K562 (cell line): ENCODE measurements around the gene KRT71. TPM values are rescaled to one million over a fixed set of nuclear protein-coding genes. Genes with fewer than 3 reads are reported as not detected.

Experiments
- ATAC-seq: fragments of 200-7000 bp; cut with Tn5 transposase; 3 replicates; pipeline ENCODE4 v1.9.1; 2020; ENCODE audit warnings: moderate library complexity
- BruUV-seq: library from RNA; stranded (reverse); fragments of 400-500 nt; replicated peaks from 2 replicates; lab custom pipeline; 2021; lab: Mats Ljungman, UMichigan
- CTCF ChIA-PET: fragments of 300-600 bp; formaldehyde crosslinking; extraction: SDS; loops from one replicate; lab custom pipeline; 2021; ENCODE audit warnings: low intra/inter-chr PET ratio; lab: Yijun Ruan, JAX
- POLR2A ChIA-PET: fragments of 300-600, 350-650 bp; sonication (Branson Sonifier 250); formaldehyde crosslinking; extraction: SDS; loops from one replicate; lab custom pipeline; 2021; ENCODE audit warnings: antibody characterized with exemption, inconsistent platforms; lab: Yijun Ruan, JAX
- DNase-seq, 4 experiments: peaks; one replicate each; pipeline versions ENCODE4 v3.0.0 to v3.0.0-alpha.2; 2011 to 2018; ENCODE audit warnings: low spot score in 3 of 4, mixed read lengths in 3 of 4; ENCODE audit errors: extremely low read depth in 1 of 4
- FAIRE-seq: peaks from 2 replicates; lab custom pipeline; 2011; peaks lifted over from hg19 to GRCh38; lab: Jason Lieb, UNC
- H2AFZ ChIP-seq: 2 replicates; pipeline ENCODE4 v1.6.0; 2011; ENCODE audit warnings: low read depth, low read length, control low read depth, inconsistent platforms
- H3K27ac ChIP-seq: fragments of 200-600 bp; 3 replicates; pipeline ENCODE4 v1.8.0; 2011; ENCODE audit warnings: low read depth, mild to moderate bottlenecking, control low read depth, inconsistent platforms, low read length, moderate library complexity, mixed read lengths; ENCODE audit errors: extremely low read depth
- H3K27me3 ChIP-seq, 2 experiments: fragments of 300-600 bp in 1 of 2; 2 replicates in 1 of 2; 3 replicates in 1 of 2; pipeline versions ENCODE4 v1.6.0 to v1.8.0; 2011; ENCODE audit warnings: inconsistent platforms in 2 of 2, low read length in 2 of 2, mild to moderate bottlenecking in 1 of 2, mixed read lengths in 1 of 2, moderate library complexity in 1 of 2; ENCODE audit not compliant: control insufficient read depth in 2 of 2, insufficient read depth in 2 of 2
- H3K36me3 ChIP-seq: fragments of 300-600 bp; 3 replicates; pipeline ENCODE4 v1.8.0; 2011; ENCODE audit warnings: mild to moderate bottlenecking, low read length, inconsistent platforms; ENCODE audit not compliant: control insufficient read depth, insufficient read depth
- H3K4me1 ChIP-seq, 2 experiments: fragments of 200-600 bp in 1 of 2; replicated peaks in 1 of 2; 2 replicates in 1 of 2; 3 replicates in 1 of 2; pipeline versions ENCODE4 v1.5.1 to v1.8.0; 2011; ENCODE audit warnings: inconsistent platforms in 2 of 2, low read length in 2 of 2, mild to moderate bottlenecking in 1 of 2, mixed read lengths in 1 of 2, moderate library complexity in 1 of 2; ENCODE audit not compliant: control insufficient read depth in 2 of 2, insufficient read depth in 2 of 2
- H3K4me2 ChIP-seq: 2 replicates; pipeline ENCODE4 v1.6.1; 2011; ENCODE audit warnings: low read length, control low read depth, inconsistent platforms, mixed read lengths; ENCODE audit not compliant: insufficient read depth
- H3K4me3 ChIP-seq: fragments of 200-600 bp; sonication (generic), shearing (Covaris generic); 2 replicates; pipeline ENCODE4 v1.5.1; 2016; ENCODE audit warnings: control low read depth, inconsistent platforms
- H3K79me2 ChIP-seq: fragments of 200-600 bp; 3 replicates; pipeline ENCODE4 v1.8.0; 2011; ENCODE audit warnings: low read length, inconsistent platforms; ENCODE audit not compliant: control insufficient read depth, insufficient read depth
- H3K9ac ChIP-seq, 2 experiments: 2 replicates each; pipeline versions ENCODE4 v1.6.0 to v1.6.1; 2011; ENCODE audit warnings: low read depth in 2 of 2, low read length in 2 of 2, control low read depth in 1 of 2, inconsistent platforms in 1 of 2, mild to moderate bottlenecking in 1 of 2, mixed read lengths in 1 of 2; ENCODE audit not compliant: insufficient read depth in 1 of 2
- H3K9me1 ChIP-seq: one replicate; pipeline ENCODE4 v1.6.0; 2011; ENCODE audit warnings: inconsistent platforms, mild to moderate bottlenecking, low read length, moderate library complexity; ENCODE audit not compliant: control insufficient read depth, insufficient read depth
- H3K9me3 ChIP-seq: replicated peaks from 2 replicates; pipeline ENCODE4 v1.5.1; 2011; ENCODE audit warnings: low read depth, low read length, inconsistent platforms; ENCODE audit not compliant: control insufficient read depth, insufficient read depth
- H4K20me1 ChIP-seq: replicated peaks from 2 replicates; pipeline ENCODE4 v1.6.1; 2011; ENCODE audit warnings: low read length, inconsistent platforms, mixed read lengths; ENCODE audit not compliant: control insufficient read depth, insufficient read depth
- PATZ1 ChIP-seq: fragments of 250-450 bp; sonication (Bioruptor Pico); IDR thresholded peaks from 2 replicates; pipeline ENCODE4 v1.5.0; 2020; ENCODE audit warnings: mild to moderate bottlenecking, borderline replicate concordance
- ZFP1 ChIP-seq: fragments of 450-650 bp; formaldehyde crosslinking; IDR thresholded peaks from 2 replicates; pipeline ENCODE4 v1.4.0; 2020; ENCODE audit warnings: mild to moderate bottlenecking, mixed read lengths
- WGBS: fragments of 100-300 bp; shearing (Covaris generic); methylation state at CpG from one replicate; pipeline ENCODE4 v1.1.6; 2016; ENCODE audit warnings: low coverage, mixed read lengths; ENCODE audit not compliant: insufficient coverage; ENCODE audit errors: missing lambda C conversion rate; 5-methylcytosine and 5-hydroxymethylcytosine counted together
- in situ Hi-C: fragments of 300-500 bp; cut with MboI; formaldehyde crosslinking; loops from 4 replicates; pipeline ENCODE4 v1.15.0; 2018; ENCODE audit warnings: inconsistent platforms, mixed read lengths
- intact Hi-C: fragments of 100-400 bp; cut with micrococcal nuclease; formaldehyde crosslinking; loops from 2 replicates; pipeline ENCODE4 v1.14.2; 2022
- polyA plus RNA-seq, 8 experiments: library from polyadenylated mRNA; depleted of rRNA in 4 of 8; stranded (reverse) in 5 of 8; unstranded in 3 of 8; fragments of >200 nt; fragmentation: Nextera tagmentation in 2 of 8; fragmentation: Illumina TruSeq in 1 of 8; extraction: Ambion mirVana in 2 of 8; extraction: Trizol in 1 of 8; gene quantifications; 2 replicates each; pipeline versions ENCODE4 v1.2.1 to v1.2.3, GENCODE V29; 2011 to 2014; ENCODE audit warnings: inconsistent platforms in 1 of 8, missing spikeins in 1 of 8
- total RNA-seq, 7 experiments: library from RNA; depleted of rRNA in 6 of 7; stranded (reverse); fragments of >200 nt in 6 of 7; fragmentation: Illumina TruSeq in 2 of 7; extraction: Trizol in 2 of 7; gene quantifications; 2 replicates each; pipeline versions ENCODE4 v1.2.1 to v1.2.3, GENCODE V29; 2011 to 2021; ENCODE audit warnings: low replicate concordance in 1 of 7
- TF ChIP-seq, protein P1 (sequence below): fragments of 150-350 bp; conservative IDR thresholded peaks from 2 replicates; pipeline ENCODE4 v1.6.1; 2014; ENCODE audit warnings: low read length
- TF ChIP-seq, protein P2 (sequence below): fragments of 250-450 bp; sonication (Bioruptor Pico); IDR thresholded peaks from 2 replicates; pipeline ENCODE4 v1.4.0; 2020; ENCODE audit warnings: mild to moderate bottlenecking, moderate library complexity

KRT71 gene
- total and polyA plus RNA-seq, 9 of the 15 experiments (the other 6 are each of a cell fraction or from before 2014, with no cell fraction given) = not detected

DNA sequence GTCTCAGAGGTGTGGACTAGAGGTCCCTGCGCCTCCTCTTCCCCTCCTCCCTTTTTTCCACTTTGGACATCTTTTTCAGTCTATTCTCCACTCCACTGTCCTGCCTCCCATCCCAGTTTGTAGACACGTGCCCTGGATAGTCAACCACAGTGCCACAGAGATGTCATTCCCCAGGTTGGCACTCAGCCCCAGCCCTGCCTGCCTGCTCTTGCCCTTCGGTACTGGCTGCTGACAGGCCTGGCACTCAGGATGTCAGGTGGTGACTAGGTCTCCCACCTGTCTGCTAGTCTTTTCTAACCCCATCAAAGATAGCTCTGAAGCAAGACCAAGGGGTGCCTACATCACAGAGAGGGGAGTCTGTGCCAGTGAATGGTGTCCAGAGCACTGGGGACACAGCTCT is 15.8 kb downstream of the KRT71 start:
- Histone ChIP-seq H2AFZ (no peak overlapping the region), H3K9me3 (no peaks in the 10 kb centered on the region), H3K4me2 (no peak overlapping the region), H3K4me1 (no peaks in the 10 kb centered on the region), H3K36me3 (no peaks in the 10 kb centered on the region), H3K9me1 (no peaks in the 10 kb centered on the region), H3K27ac (no peak overlapping the region), H3K79me2 (no peaks in the 10 kb centered on the region), H3K9ac (no peak overlapping the region), H4K20me1 (no peaks in the 10 kb centered on the region; the same call in 1 of the 2 replicates), H3K4me3 (no peak overlapping the region), H3K27me3 (peaks cover 4 to 19% of the 10 kb centered on the region in 2 experiments; a peak in 3 of 5 replicates)
- BruUV-seq = no TSS peak
- 0% methylated on average over 2 of the region's 3 CpGs for WGBS
- no peak for ATAC-seq
- CTCF ChIA-PET = no interaction called here
- intact Hi-C loops = no loop called here
- in situ Hi-C loops = no loop called here
- POLR2A ChIA-PET = interaction anchor here (0.7 kb wide), 1 partner anchor 260 kb away, joined by 4 read pairs; no protein-coding TSS in a partner anchor
- no peak for FAIRE-seq
- no peak for DNase-seq
- no peak for TF ChIP-seq PATZ1 (CRISPR knock-in tag)
- TF ChIP-seq, protein P1, sequence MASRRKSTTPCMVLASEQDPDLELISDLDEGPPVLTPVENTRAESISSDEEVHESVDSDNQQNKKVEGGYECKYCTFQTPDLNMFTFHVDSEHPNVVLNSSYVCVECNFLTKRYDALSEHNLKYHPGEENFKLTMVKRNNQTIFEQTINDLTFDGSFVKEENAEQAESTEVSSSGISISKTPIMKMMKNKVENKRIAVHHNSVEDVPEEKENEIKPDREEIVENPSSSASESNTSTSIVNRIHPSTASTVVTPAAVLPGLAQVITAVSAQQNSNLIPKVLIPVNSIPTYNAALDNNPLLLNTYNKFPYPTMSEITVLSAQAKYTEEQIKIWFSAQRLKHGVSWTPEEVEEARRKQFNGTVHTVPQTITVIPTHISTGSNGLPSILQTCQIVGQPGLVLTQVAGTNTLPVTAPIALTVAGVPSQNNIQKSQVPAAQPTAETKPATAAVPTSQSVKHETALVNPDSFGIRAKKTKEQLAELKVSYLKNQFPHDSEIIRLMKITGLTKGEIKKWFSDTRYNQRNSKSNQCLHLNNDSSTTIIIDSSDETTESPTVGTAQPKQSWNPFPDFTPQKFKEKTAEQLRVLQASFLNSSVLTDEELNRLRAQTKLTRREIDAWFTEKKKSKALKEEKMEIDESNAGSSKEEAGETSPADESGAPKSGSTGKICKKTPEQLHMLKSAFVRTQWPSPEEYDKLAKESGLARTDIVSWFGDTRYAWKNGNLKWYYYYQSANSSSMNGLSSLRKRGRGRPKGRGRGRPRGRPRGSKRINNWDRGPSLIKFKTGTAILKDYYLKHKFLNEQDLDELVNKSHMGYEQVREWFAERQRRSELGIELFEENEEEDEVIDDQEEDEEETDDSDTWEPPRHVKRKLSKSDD = no peak
- no peak for TF ChIP-seq ZFP1 (CRISPR knock-in tag)
- TF ChIP-seq, protein P2, sequence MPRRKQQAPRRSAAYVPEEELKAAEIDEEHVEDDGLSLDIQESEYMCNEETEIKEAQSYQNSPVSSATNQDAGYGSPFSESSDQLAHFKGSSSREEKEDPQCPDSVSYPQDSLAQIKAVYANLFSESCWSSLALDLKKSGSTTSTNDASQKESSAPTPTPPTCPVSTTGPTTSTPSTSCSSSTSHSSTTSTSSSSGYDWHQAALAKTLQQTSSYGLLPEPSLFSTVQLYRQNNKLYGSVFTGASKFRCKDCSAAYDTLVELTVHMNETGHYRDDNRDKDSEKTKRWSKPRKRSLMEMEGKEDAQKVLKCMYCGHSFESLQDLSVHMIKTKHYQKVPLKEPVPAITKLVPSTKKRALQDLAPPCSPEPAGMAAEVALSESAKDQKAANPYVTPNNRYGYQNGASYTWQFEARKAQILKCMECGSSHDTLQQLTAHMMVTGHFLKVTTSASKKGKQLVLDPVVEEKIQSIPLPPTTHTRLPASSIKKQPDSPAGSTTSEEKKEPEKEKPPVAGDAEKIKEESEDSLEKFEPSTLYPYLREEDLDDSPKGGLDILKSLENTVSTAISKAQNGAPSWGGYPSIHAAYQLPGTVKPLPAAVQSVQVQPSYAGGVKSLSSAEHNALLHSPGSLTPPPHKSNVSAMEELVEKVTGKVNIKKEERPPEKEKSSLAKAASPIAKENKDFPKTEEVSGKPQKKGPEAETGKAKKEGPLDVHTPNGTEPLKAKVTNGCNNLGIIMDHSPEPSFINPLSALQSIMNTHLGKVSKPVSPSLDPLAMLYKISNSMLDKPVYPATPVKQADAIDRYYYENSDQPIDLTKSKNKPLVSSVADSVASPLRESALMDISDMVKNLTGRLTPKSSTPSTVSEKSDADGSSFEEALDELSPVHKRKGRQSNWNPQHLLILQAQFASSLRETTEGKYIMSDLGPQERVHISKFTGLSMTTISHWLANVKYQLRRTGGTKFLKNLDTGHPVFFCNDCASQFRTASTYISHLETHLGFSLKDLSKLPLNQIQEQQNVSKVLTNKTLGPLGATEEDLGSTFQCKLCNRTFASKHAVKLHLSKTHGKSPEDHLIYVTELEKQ (CRISPR knock-in tag) = no peak
